Superior temporal gyrus (tissue), 1 donor: ENCODE measurements around the gene DARS1.
A peak's percentile ranks its signal among the peaks of the same experiment; 100 is the strongest.

ENCODE experiments used
- DNase-seq: peaks from one replicate; pipeline ENCODE4 v3.0.0-alpha.2; 2016; ENCODE audit errors: extremely low spot score

Gene DARS1

DNA sequence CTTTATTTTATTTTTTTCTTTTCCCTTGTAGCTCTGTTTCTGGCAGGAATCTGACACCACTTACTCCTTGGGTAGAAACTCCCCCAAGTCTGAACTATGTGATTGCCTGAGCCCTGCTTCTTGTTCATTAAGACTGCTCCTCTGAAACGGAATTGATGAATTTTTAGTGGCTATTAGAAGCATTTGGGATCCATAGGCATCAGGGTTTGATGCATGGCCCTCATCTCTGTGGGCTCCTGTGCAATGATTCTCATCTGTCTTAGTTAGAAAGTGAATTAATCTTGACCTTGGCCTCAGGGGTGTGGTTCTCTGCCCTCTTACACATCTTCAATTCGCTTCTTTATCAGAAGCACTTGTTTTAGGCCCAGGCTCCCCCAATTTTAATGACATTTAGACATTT lies 31.0 kb upstream of the DARS1 start:
- DNase-seq, result no peak

GRCh38 chr2:136015699-136016098 lies 30.3 kb upstream of the DARS1 start:
- DNase-seq, result no peak

DNA sequence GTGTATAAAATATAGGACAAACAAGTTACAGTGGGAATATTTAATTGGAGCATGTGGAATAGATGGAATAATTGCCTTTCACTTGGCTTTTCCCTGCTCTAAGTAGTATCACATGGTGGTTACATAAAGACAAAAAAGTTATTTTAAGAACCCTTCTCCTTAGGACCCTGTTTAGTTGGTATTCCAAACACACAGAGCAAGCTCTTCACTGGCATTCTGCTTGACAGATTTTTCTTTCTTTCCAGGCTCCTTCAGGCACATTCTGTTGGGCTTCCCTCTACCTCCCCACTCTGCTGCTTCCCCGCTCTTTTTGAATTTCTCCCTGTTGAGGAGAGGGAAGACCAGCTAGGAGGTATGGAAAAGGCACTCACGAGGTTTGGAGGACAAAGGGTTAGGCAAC lies 29.0 kb upstream of the DARS1 start:
- DNase-seq, result no peak

DNA sequence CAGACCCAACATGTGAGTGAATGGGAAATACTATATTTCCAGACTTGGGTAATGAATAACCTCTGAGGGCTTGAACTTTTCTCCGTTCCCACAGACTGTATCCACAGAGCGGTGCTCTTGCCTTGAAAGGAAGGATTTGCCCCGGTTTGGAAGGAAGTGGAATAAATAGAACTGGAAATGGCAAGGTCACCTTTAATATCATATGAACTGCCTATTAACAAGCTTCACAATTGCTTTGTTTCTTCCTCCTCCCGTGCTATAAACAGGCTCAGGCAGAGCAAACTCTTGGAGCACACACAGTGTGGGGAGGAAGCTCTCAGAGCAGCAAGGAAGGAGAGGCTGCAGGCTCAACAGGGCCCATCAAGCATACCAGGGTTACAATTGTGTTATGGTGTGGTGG lies 28.5 kb upstream of the DARS1 start:
- DNase-seq, result no peak

- DNase-seq, result no peak
These were observed 27.8 kb upstream of the DARS1 start for GRCh38 chr2:136013136-136013685.

DNA sequence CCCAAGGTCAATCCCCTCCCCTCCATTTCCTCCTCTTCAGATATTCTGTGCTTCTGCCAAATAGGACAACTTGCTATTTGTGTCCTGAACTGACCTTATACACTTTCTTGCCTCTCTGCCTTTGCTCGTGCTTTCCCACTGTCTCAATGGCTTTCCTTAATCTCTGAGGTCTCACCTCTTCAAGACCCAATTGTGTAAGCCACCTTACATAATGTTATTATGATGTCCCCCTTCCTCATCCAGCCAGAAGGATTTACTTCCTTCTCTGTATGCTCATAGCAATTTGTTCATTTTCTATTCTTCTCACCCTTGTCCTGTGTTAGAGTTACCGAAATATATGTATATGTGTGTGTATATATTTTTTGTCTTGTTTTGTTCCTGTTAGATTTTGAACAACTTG lies 26.9 kb upstream of the DARS1 start:
- DNase-seq, result no peak

DNA sequence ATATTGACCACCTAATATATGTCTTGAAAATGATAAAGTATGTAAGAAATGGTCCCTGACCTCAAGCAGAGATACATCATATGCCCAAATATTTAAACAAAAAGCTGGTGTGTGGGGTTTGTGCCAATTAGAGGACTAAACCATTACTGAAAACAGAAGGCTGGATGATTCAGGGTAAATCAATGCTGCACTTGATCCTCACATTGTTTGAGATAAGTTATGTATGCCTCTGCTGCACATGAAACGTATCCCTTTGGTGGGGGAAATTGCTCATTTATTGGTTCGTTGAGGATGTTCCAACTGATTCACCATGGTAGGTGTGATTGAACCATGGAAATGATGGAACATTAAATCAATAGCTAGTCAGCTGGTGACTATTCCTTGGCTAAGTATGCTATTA lies 24.7 kb upstream of the DARS1 start:
- no peak for DNase-seq

DNA sequence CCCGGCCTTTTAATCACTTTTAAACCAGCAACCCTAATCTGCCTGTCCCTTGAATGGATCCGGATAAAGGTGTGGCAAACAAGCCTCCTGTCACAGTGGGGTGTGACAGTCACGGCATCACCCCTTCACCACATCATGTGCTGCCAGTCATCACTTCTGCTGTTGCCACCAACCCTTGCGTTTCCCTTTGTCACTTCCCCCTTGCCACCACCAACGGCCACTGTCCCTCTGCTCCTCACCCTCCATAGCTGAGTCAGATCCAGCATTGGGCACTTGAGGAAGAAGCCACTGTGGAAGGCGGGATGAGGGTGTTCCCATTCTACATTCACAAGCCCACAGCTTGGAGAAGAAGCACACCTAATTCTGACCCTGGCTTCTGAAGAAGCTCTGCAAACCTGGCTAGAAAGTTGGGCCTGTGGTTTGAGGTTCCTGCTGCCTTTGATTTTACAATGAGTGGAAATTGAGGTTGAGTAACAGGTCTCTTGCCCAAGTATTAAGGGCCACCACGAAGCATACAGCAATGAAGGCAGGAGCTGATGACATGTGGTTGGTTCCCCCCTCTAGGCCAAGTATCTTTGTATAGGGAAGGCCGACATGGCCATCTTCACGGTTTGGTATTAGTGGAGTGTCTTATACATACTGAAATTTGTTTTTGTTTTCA lies 22.9 kb upstream of the DARS1 start:
- DNase-seq, result no peak

DNA sequence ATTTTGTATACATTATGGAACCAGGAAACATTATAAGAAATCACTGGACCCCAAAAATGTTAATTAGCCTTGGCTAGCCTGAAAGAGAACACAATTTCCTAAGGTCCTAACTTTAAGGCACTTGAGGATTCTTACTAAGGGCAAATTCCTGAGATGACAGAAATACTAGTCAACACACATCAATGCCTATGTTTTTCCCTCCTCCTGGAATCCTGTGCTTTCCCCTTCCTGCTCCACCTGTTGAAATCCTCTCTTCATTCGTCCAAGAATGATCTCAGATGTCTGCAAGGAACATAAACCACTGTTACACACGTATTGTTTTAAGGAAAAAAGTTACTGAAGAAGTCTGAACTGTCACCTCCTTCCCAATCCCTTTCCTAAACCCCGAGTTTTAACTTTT lies 21.2 kb upstream of the DARS1 start:
- DNase-seq, result no peak

- no peak for DNase-seq
These were observed 20.2 kb upstream of the DARS1 start for GRCh38 chr2:136005462-136006196.

GRCh38 chr2:136004965-136005364 lies 19.5 kb upstream of the DARS1 start:
- no peak for DNase-seq

GRCh38 chr2:136001131-136001530 lies 15.7 kb upstream of the DARS1 start:
- DNase-seq, result no peak

GRCh38 chr2:136000502-136000901 lies 15.1 kb upstream of the DARS1 start:
- DNase-seq, result no peak

DNA sequence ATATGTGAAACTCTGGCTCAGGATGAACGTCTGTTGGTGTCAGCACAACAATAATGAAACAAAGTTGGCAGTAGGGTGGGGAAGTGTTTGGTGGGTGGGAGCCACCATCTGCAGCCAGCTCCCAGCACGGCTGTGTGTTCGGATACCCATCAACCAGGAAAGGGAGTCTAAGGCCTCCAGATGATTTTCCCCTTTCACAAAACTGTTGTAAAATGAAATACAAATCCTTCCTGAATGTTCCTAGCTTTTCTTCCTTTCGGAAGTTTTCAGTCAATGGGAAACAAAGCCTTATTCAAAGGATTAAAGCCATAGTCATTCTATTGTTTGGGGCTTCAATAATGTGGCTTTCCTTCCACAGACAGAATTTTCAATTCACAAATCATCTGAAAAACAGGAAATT lies 14.5 kb upstream of the DARS1 start:
- DNase-seq, result no peak

GRCh38 chr2:135998879-135999278 lies 13.5 kb upstream of the DARS1 start:
- no peak for DNase-seq

DNA sequence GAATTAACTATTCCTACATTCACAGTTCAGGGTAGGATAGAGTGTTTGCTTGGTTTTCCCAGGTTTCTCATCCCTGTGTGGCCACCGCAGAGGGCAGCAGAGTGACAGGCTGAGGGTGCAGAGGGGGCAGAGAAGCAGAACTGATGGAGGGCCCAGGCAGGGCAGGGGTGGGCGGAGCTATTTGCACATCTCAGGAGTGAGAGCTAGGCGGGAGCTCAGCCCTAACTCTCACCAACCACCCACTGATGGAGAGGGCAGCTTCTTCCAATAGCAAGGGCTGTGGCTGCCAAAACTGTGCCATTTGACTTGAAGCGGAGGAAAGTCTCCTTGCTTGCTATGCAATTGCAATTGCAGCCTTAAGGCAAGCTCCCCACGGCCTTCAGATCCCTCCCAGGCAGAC lies 12.0 kb upstream of the DARS1 start:
- no peak for DNase-seq

DNA sequence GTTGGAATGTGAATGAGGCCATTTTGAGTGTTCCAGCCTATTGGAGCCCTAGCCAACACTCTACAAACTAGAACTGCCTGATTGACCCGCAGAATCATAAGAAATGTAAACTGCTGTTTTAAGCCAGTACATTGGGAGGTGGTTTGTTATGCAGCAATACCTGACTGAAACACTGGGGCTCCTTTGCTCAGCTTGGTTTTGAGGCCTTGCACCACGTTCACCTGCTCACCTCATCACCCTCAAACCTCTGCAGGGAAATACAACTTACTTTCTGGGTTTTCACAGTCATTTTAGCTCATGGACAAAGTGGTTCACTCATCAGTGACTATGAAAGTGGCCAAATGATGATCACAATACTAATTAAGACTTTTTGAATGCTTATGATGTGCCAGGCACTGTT lies 10.9 kb upstream of the DARS1 start:
- DNase-seq, result no peak

DNA sequence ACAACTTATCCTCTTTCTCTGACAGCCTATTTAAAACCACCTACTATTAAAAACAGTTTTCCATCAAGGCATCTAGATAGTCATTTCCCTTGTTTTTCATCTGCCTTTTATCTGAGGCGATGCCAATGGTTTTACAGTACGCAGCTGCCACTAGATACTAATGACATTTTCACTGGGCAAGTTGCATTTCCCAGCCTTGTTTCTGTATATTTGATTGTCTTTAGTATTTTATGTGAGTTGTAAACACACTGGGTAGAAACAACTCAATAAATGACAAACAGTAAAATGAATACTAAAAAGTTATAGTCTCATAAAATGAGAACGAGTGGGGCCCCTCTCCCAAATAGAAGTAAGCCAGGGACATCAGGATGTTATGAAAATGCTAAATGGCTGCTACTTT lies 8.9 kb upstream of the DARS1 start:
- DNase-seq, result no peak

- no peak for DNase-seq
These were observed 8.0 kb upstream of the DARS1 start for GRCh38 chr2:135993421-135993820.

DNA sequence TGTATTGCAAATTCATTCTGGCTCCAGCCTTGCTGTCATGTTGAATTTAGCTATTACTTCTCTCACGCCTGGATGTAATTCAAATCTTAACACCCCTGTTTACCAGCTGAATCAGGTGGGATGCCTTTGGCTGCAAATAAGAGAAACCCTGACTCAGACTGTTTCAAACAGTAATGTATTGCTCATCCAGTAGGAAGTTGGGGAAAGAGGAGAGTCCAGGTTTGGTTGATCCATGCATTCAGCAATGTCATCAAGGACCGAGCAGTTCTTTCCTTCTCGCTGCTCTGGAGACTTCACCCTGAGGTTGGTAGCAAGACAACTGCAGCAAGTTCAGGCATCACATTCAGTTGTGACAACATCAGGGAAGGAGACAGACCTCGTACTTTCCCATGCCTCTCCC lies 6.4 kb upstream of the DARS1 start:
- DNase-seq, result no peak

- DNase-seq, result no peak
These were observed 2.0 kb upstream of the DARS1 start for GRCh38 chr2:135987441-135987840.

DNA sequence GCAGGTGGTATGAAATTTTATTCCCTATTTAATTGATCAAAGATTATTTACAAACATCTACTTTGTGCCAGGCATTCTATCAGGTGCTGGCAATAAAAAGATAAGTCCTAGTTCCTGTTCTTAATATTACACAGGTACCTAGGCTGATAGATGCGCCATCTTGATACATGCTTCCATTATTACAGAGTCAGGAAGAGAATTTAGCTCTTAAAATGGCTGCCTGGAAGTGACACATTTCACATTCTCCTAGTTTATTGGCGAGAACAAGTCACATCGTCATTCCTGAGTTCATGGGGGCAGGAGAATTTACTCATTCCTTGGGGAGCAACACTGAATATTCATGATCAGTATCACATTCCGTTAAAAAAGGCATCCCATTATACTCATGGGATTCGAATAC lies 1.1 kb upstream of the DARS1 start:
- DNase-seq, result no peak

- DNase-seq, result peak; percentile 64
These were observed 484 bp upstream of the DARS1 start for GRCh38 chr2:135985826-135986393.
